ENCODE measurements around the gene CELA1.
A peak's percentile ranks its signal among the peaks of the same experiment; 100 is the strongest.

Gene CELA1

GRCh38 chr12:51374361-51374760, 27.9 kb upstream of the CELA1 start:
- DNase-seq: no peak

DNA sequence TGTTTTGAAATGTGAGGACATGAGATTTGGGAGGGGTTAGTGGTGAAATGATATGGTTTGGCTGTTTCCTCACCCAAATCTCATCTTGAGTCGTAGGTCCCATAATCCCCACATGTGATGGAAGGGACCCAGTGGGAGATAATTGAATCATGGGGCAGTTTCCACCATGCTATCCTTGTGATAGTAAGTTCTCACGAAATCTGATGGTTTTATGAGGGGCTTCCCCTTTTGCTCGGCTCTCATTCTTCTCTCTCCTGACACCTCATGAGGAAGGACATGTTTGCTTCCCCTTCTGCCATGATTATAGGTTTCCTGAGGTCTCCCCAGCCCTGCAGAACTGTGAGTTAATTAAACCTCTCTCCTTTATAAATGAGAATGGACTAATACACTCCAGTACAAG, 26.7 kb upstream of the CELA1 start:
- DNase-seq: no peak

GRCh38 chr12:51372021-51372420, 25.5 kb upstream of the CELA1 start:
- no peak for DNase-seq

GRCh38 chr12:51371295-51371953, 24.9 kb upstream of the CELA1 start:
- no peak for DNase-seq

GRCh38 chr12:51370667-51371066, 24.2 kb upstream of the CELA1 start:
- no peak for DNase-seq

DNA sequence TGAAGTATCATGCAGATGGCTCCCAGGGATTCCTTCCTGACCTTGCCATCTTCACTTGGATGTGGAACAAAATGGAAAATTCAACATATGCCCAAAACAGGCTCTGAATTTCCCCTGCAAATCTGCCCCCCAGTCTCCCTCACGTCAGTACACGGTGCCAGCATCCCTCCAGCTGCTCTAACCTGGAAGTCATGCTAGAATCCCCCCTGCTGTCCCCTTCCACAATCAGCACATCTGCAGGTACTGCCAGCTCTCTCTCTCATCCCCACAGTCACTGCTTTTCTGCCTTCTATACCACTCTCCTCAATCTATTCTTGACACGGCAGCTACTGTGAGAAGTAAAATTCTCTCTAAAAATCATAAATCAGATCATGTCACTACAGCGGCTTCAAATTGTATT, 23.1 kb upstream of the CELA1 start:
- DNase-seq: no peak

GRCh38 chr12:51368640-51369517, 22.4 kb upstream of the CELA1 start:
- peak; percentile 94 for DNase-seq

DNA sequence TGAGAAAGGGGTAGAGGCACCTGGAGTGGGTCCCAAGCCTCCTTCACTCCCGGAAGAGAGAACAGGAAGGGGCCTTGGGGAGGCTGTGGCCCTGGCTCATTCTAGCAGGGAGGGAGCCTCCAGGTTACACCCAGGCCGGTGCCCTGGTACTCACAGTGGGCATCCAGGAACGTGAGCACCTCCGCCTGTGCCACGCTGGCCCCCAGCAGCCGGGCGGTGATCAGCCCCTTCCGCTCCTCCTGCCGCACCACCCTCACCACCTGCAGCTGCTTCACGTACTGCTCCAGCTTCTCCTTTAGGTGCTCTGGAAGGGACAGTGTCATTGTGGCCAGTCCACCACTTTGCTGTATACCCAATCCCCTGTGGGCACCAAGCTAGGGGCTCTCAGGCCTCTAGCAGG, 18.8 kb upstream of the CELA1 start:
- no peak for DNase-seq

- DNase-seq: no peak
These were observed 17.5 kb upstream of the CELA1 start for GRCh38 chr12:51364001-51364400.

- DNase-seq: no peak
These were observed 16.4 kb upstream of the CELA1 start for GRCh38 chr12:51362747-51363342.

- DNase-seq: no peak
These were observed 15.8 kb upstream of the CELA1 start for GRCh38 chr12:51362307-51362706.

- no peak for DNase-seq
These were observed 14.9 kb upstream of the CELA1 start for GRCh38 chr12:51361161-51362016.

- no peak for DNase-seq
These were observed 13.8 kb upstream of the CELA1 start for GRCh38 chr12:51360315-51360714.

GRCh38 chr12:51359851-51360250, 13.4 kb upstream of the CELA1 start:
- DNase-seq: no peak

- DNase-seq: no peak
These were observed 12.0 kb upstream of the CELA1 start for GRCh38 chr12:51358496-51358895.

DNA sequence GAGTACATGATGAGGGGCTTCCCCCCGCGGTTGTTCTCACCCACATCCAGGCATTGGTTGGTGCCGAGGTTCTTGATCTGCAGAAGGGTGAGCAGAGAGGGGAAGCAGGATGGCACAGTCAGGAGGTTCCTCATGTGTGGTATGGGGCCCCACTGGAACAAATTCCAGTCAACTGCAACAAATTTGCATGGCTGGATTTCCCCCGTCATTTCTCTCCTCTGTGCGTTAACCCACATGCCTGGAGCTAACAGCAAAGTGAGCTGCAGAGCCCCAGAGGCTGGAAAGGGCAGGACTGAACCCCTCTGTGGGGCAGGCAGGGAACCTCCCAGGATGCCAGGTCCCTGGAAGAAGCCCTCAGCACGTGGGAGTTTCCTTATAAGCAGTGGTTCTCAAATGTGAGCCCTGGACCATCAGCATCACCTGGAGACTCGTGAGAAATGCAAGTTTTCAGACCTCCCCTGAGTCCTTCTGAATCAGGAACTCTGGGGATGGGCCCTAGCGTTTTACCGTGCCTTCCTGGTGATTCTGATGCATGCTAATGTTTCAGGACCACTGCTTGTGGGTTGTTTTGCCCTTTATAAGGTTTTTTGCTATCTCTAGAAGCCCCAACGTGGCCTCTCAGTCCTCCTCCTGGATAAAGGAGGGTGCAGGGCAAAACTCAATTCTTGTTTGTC, 11.0 kb upstream of the CELA1 start:
- DNase-seq: no peak

DNA sequence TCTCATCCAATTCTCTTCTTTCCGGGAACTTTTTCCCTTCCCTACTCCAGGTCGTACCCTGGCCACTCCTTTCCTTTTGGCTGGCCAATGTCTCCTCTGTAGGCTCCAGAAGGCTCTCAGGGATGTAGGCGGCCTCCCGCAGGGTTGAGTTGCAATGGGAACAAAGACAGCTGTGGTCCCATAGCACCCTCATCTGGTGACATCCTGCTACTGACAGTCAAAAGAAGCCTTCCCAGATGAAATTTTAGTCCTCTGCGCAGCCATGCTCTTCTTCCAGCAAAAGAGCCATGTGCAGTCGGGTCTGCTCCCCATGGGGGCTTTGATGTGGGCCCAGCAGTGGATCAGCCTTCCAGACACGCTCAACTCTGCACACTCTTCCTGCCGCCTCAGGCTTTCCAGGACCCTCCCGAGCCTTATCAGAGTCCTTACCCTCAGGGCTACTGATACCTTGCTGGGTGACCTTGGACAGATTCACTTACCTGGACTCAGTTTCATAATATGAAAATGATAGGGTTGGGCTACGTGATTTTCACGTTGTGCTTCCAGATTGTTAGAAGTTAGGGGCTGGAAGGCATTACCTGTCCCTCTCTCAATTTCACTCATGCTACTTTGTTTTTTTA, 5.5 kb upstream of the CELA1 start:
- peak; percentile 65 for DNase-seq

DNA sequence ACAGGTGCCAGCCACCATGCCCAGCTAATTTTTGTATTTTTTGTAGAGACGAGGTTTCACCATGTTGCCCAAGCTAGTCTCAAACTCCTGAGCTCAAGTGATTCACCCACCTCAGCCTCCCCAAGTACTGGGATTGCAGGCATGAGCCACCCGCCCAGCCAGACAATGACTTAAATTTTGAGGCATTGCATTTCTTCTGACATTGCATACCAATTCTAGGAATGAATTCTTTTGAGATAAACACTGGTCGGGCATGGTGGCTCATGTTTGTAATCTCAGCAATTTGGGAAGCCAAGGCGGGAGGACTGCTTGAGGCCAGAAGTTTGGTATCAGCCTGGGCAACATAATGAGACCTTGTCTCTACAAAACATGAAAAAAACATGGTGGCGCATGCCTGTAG, 2.5 kb upstream of the CELA1 start:
- no peak for DNase-seq

- no peak for DNase-seq
These were observed 1.6 kb upstream of the CELA1 start for GRCh38 chr12:51348116-51348515.

DNA sequence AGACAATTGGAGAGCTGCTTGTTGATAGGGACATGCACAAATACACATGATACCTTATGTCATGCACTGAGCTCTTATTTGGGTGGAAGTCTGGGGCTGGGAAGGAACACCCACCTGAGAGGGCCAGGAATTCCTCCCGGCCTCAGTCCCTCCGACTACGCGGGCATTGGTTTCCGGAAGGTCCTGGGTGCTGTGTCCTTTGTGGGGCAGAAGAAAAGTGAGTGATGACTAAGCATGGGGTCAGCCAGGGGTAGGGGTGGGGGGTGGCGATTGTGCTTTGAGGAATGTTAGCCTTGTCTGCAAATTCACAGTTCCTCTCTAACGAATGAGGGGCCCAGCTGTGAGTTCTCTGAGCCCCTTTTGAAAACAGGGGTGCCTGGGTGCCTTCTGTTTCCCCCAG, 798 bp downstream of the CELA1 start:
- no peak for DNase-seq

DNA sequence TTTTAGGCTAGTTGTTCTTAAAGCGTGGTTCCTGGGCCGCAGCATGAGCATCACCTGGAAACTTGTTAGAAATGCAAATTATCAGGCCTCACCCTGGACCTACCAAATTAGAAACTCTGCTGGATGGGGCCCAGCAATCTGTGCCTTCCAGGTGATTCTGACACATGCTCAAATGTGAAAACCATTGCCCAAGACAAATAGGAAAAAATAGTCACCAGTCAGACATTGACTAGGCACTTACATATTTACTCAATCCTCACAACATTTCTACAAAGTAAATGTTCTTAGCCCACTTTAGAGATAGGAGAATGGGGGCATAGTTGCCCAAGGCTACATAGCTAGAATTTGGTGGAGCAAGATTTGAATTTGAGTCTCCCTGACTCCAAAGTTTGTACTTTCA, 3.3 kb downstream of the CELA1 start:
- no peak for DNase-seq

DNA sequence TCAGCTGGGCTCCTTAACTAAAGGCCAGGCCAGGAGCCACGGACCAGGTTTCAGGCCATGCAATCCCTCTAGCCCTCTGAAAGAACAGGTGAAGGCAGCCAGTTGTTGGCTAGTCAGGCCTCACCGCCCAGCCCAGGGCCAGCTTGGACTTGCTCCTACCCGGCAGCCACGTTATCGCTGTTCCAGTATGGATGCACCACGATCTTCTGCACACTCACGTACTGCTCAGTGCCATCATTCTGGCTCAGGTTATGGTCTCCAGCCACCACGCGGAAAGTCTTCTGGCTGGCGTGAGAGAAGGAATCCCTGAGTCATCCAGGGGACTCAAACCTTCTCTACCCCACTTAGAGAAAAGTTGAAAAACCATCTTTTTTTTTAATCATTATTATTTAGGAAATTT, 4.1 kb downstream of the CELA1 start:
- DNase-seq: no peak
